Gastroesophageal sphincter (tissue), 4 donors: Measurements from ENCODE around the gene PAIP2B. TPM values are rescaled to one million over a fixed set of nuclear protein-coding genes. Genes with fewer than 3 reads are reported as not detected.

ENCODE experiments used
- ATAC-seq: fragments of 150-250 bp; one replicate; pipeline ENCODE4 v1.9.1; 2016; ENCODE audit warnings: mild to moderate bottlenecking, moderate library complexity
- H3K27ac ChIP-seq, 4 donors: fragments of 200-600 bp; sonication (generic) in 3 of 4; 1 replicate in 3 of 4; 2 replicates in 1 of 4; pipeline ENCODE4 v1.5.1; 2016 to 2019
- H3K27me3 ChIP-seq: fragments of 200-600 bp; sonication (generic); one replicate; pipeline ENCODE4 v1.5.1; 2019
- H3K36me3 ChIP-seq, 2 donors: fragments of 200-600 bp; sonication (generic); one replicate each; pipeline ENCODE4 v1.5.1; 2019; ENCODE audit warnings: control low read depth in 1 of 2
- H3K4me1 ChIP-seq, 3 donors: fragments of 200-600 bp; sonication (generic); 1 replicate in 2 of 3; 2 replicates in 1 of 3; pipeline ENCODE4 v1.5.1; 2016 to 2019; ENCODE audit warnings: control low read depth in 2 of 3
- H3K4me3 ChIP-seq, 2 donors: fragments of 200-600 bp; sonication (generic); one replicate each; pipeline ENCODE4 v1.5.1; 2019; ENCODE audit warnings: mild to moderate bottlenecking in 1 of 2, moderate library complexity in 1 of 2
- H3K9me3 ChIP-seq, 3 donors: fragments of 200-600 bp; sonication (generic); one replicate each; pipeline ENCODE4 v1.5.1; 2017 to 2019; ENCODE audit warnings: control low read depth in 2 of 3
- CTCF ChIP-seq, 4 experiments: fragments of 200-600 bp in 2 of 4; fragments of 450-650 bp in 2 of 4; sonication (generic) in 1 of 4; IDR thresholded peaks; one replicate each; pipeline ENCODE4 v1.5.1; 2017 to 2019; ENCODE audit warnings: antibody characterized with exemption in 4 of 4, mild to moderate bottlenecking in 2 of 4, moderate library complexity in 2 of 4
- EP300 ChIP-seq: sonication (generic); formaldehyde crosslinking; IDR thresholded peaks from one replicate; pipeline ENCODE4 v1.6.1; 2017; ENCODE audit warnings: antibody characterized with exemption, mild to moderate bottlenecking
- POLR2A ChIP-seq, 2 donors: fragments of 450-650 bp; IDR thresholded peaks; one replicate each; pipeline ENCODE4 v1.6.1; 2017; ENCODE audit warnings: antibody characterized with exemption in 2 of 2, mild to moderate bottlenecking in 2 of 2, moderate library complexity in 1 of 2
- POLR2AphosphoS5 ChIP-seq: sonication (generic); formaldehyde crosslinking; IDR thresholded peaks from one replicate; pipeline ENCODE4 v1.6.1; 2017; ENCODE audit warnings: antibody characterized with exemption
- WGBS, 2 donors: methylation state at CpG; one replicate each; pipeline ENCODE4 v1.1.5; 2018; ENCODE audit warnings: low coverage in 1 of 2; 5-methylcytosine and 5-hydroxymethylcytosine counted together
- total RNA-seq, 4 donors: library from RNA; depleted of rRNA; stranded (reverse); fragments of >200 nt; gene quantifications; one replicate each; pipeline ENCODE4 v1.1.0, GENCODE V29; 2016

Gene PAIP2B
- total RNA-seq, 4 donors from 2014 or later, result 15.1 to 19.3 (median 16.4) TPM

GRCh38 chr2:71223767-71224333 lies 3.1 kb downstream of the PAIP2B start:
- 15% methylated on average over 3 of the region's 3 CpGs; no CpG with 5 or more reads in 1 of the 2 donors for WGBS, 2 donors
- Histone ChIP-seq H3K4me1 (peaks cover 0 to 38% (median 10%) of the 10 kb centered on the region in 3 donors), H3K27ac (no peak overlapping the region), H3K36me3 (peaks cover 3 to 6% of the 10 kb centered on the region in 2 donors), H3K27me3 (no peaks in the 10 kb centered on the region), H3K4me3 (no peak overlapping the region), H3K9me3 (no peaks in the 10 kb centered on the region)
- TF ChIP-seq POLR2AphosphoS5, result no peak
- no peak for TF ChIP-seq EP300
- TF ChIP-seq CTCF (IDR thresholded peaks at IDR 0.05), result peak; percentile 25 to 68 (median 52)
- TF ChIP-seq POLR2A (IDR thresholded peaks at IDR 0.05), result no peak
- ATAC-seq, result no peak

- no peak for ATAC-seq
- no peak overlapping the region for H3K4me3 ChIP-seq
These were observed 6.2 kb downstream of the PAIP2B start for GRCh38 chr2:71220743-71221142.

DNA sequence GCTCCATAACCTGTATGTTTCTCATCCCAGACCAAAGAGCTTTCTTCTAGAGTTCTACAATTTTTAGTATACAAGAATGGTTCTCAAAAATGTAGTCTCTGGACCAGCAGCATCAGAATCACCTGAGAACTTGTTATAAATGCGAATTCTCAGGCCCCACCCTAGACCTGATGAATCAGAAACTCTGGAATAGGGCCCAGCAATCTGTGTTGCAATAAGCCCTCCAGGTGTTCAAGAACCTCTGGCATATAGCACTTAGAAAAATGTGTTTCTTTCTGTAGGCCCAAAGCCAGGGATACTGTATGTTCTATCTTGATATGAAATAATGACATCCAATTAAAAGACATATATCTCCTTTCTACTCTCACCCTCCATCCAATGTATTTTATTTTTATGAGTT lies 10.4 kb downstream of the PAIP2B start:
- Histone ChIP-seq H3K4me1 (no peaks in the 10 kb centered on the region), H3K36me3 (no peaks in the 10 kb centered on the region), H3K9me3 (no peaks in the 10 kb centered on the region), H3K27me3 (no peaks in the 10 kb centered on the region), H3K4me3 (no peak overlapping the region), H3K27ac (no peak overlapping the region)
- ATAC-seq, result no peak
- TF ChIP-seq POLR2AphosphoS5 (no peak), EP300 (no peak), POLR2A (IDR thresholded peaks at IDR 0.05) (no peak), CTCF (IDR thresholded peaks at IDR 0.05) (no peak)
- WGBS, 2 donors, result 100% methylated on average over 1 of the region's 1 CpG; no CpG with 5 or more reads in 1 of the 2 donors

More at GRCh38 chr2:71220743-71221142, 6.2 kb downstream of the PAIP2B start:
- 77 to 100% methylated on average over 2 of the region's 2 CpGs for WGBS, 2 donors
- Histone ChIP-seq H3K27ac (no peak overlapping the region), H3K27me3 (no peaks in the 10 kb centered on the region), H3K9me3 (no peaks in the 10 kb centered on the region), H3K4me1 (peaks cover 0 to 22% (median 2%) of the 10 kb centered on the region in 3 donors), H3K36me3 (peaks cover 3 to 6% of the 10 kb centered on the region in 2 donors)
- no peak for TF ChIP-seq POLR2AphosphoS5
- no peak for TF ChIP-seq EP300
- no peak for TF ChIP-seq POLR2A (IDR thresholded peaks at IDR 0.05)
- no peak for TF ChIP-seq CTCF (IDR thresholded peaks at IDR 0.05)

DNA sequence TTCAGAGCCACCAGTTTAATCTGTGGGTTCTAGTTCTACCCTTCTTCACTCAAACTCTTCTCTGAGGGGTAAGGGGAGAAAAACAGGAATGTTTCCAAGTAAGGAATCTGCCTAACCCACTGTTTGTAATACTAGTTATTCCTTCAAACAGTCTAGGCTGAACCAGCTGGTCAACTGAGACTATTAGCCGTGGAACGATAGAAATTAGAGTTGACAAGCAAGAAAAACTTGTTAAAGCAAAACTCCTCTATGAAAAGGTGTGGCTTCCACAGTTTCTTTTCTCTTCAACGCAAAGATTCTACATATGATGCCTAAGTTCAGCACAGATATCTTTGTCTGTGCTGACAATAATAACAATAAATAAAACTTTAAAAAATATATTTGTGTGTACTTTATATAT lies 11.5 kb downstream of the PAIP2B start:
- H3K36me3 ChIP-seq, result no peaks in the 10 kb centered on the region
- H3K4me3 ChIP-seq, result no peak overlapping the region
- 80 to 88% methylated on average over 3 of the region's 3 CpGs for WGBS, 2 donors
- H3K4me1 ChIP-seq, result no peaks in the 10 kb centered on the region
- TF ChIP-seq EP300, result no peak
- TF ChIP-seq POLR2A (IDR thresholded peaks at IDR 0.05), result no peak
- TF ChIP-seq CTCF (IDR thresholded peaks at IDR 0.05), result no peak
- TF ChIP-seq POLR2AphosphoS5, result no peak
- no peak overlapping the region for H3K27ac ChIP-seq
- ATAC-seq, result no peak
- no peaks in the 10 kb centered on the region for H3K27me3 ChIP-seq
- H3K9me3 ChIP-seq, result no peaks in the 10 kb centered on the region

- no peak for ATAC-seq
- 46 to 54% methylated on average over 2 of the region's 2 CpGs for WGBS, 2 donors
- no peak for TF ChIP-seq CTCF (IDR thresholded peaks at IDR 0.05)
- no peak for TF ChIP-seq EP300
- no peak for TF ChIP-seq POLR2AphosphoS5
- TF ChIP-seq POLR2A (IDR thresholded peaks at IDR 0.05), result no peak
These were observed 14.6 kb downstream of the PAIP2B start for GRCh38 chr2:71212336-71212735.

More at GRCh38 chr2:71212336-71212735, 14.6 kb downstream of the PAIP2B start:
- Histone ChIP-seq H3K36me3 (no peaks in the 10 kb centered on the region), H3K4me3 (no peak overlapping the region), H3K4me1 (no peaks in the 10 kb centered on the region), H3K27ac (no peak overlapping the region), H3K9me3 (no peaks in the 10 kb centered on the region), H3K27me3 (no peaks in the 10 kb centered on the region)
